ENCODE results near the gene KLHL36. TPM values are rescaled to one million over a fixed set of nuclear protein-coding genes. Genes with fewer than 3 reads are reported as not detected.

KLHL36 gene
- polyA plus RNA-seq, 1 experiment: 43.7 TPM

GRCh38 chr16:84603940-84604339, 44.4 kb upstream of the KLHL36 start:
- H3K27me3 ChIP-seq (ENCODE audit: control insufficient read depth, insufficient read depth, low read length): no peaks in the 10 kb centered on the region
- POLR2A ChIA-PET: no interaction called here
- H3K4me3 ChIP-seq (ENCODE audit: low read depth, low read length): no peak overlapping the region
- no peak for TF ChIP-seq CTCF (IDR thresholded peaks at IDR 0.05; ENCODE audit: insufficient read depth, low read depth, low read length)
- CTCF ChIA-PET: interaction anchor here (1.3 kb wide), 1 partner anchor 98 kb away, joined by 6 read pairs; no protein-coding TSS in a partner anchor
- no peak for DNase-seq (ENCODE audit: low read depth)
- H3K36me3 ChIP-seq (ENCODE audit: control insufficient read depth, insufficient read depth, low read length): peaks cover 2% of the 10 kb centered on the region

- Histone ChIP-seq H3K36me3 (ENCODE audit: control insufficient read depth, insufficient read depth, low read length) (peaks cover 2% of the 10 kb centered on the region), H3K4me3 (ENCODE audit: low read depth, low read length) (no peak overlapping the region), H3K27me3 (ENCODE audit: control insufficient read depth, insufficient read depth, low read length) (no peaks in the 10 kb centered on the region)
- DNase-seq (ENCODE audit: low read depth): no peak
- CTCF ChIA-PET: no interaction called here
- TF ChIP-seq CTCF (IDR thresholded peaks at IDR 0.05; ENCODE audit: insufficient read depth, low read depth, low read length): no peak
- POLR2A ChIA-PET: no interaction called here
These were observed 43.8 kb upstream of the KLHL36 start for GRCh38 chr16:84604477-84605013.

GRCh38 chr16:84605339-84605848, 42.9 kb upstream of the KLHL36 start:
- H3K4me3 ChIP-seq (ENCODE audit: low read depth, low read length): no peak overlapping the region
- H3K36me3 ChIP-seq (ENCODE audit: control insufficient read depth, insufficient read depth, low read length): peaks cover 2% of the 10 kb centered on the region

GRCh38 chr16:84606081-84606875, 42.0 kb upstream of the KLHL36 start:
- Histone ChIP-seq H3K36me3 (ENCODE audit: control insufficient read depth, insufficient read depth, low read length) (peaks cover 2% of the 10 kb centered on the region), H3K4me3 (ENCODE audit: low read depth, low read length) (no peak overlapping the region), H3K27me3 (ENCODE audit: control insufficient read depth, insufficient read depth, low read length) (no peaks in the 10 kb centered on the region)
- POLR2A ChIA-PET: no interaction called here
- no peak for TF ChIP-seq CTCF (IDR thresholded peaks at IDR 0.05; ENCODE audit: insufficient read depth, low read depth, low read length)
- CTCF ChIA-PET: interaction anchor here (0.5 to 1.5 kb wide), 3 partner anchors 13 to 101 kb away, joined by 3 read pairs; no protein-coding TSS in a partner anchor
- DNase-seq (ENCODE audit: low read depth): no peak

More at GRCh38 chr16:84605339-84605848, 42.9 kb upstream of the KLHL36 start:
- no peaks in the 10 kb centered on the region for H3K27me3 ChIP-seq (ENCODE audit: control insufficient read depth, insufficient read depth, low read length)
- ChIA-PET CTCF (interaction anchor here (0.8 kb wide), 1 partner anchor 100 kb away, joined by 3 read pairs; no protein-coding TSS in a partner anchor), POLR2A (no interaction called here)
- DNase-seq (ENCODE audit: low read depth): no peak
- no peak for TF ChIP-seq CTCF (IDR thresholded peaks at IDR 0.05; ENCODE audit: insufficient read depth, low read depth, low read length)

- no peak for TF ChIP-seq CTCF (IDR thresholded peaks at IDR 0.05; ENCODE audit: insufficient read depth, low read depth, low read length)
- Histone ChIP-seq H3K27me3 (ENCODE audit: control insufficient read depth, insufficient read depth, low read length) (no peaks in the 10 kb centered on the region), H3K4me3 (ENCODE audit: low read depth, low read length) (no peak overlapping the region), H3K36me3 (ENCODE audit: control insufficient read depth, insufficient read depth, low read length) (peaks cover 2% of the 10 kb centered on the region)
- ChIA-PET POLR2A (no interaction called here), CTCF (interaction anchor here (0.5 to 1.5 kb wide), 2 partner anchors 13 to 96 kb away, joined by 3 read pairs; no protein-coding TSS in a partner anchor)
- DNase-seq (ENCODE audit: low read depth): no peak
These were observed 41.2 kb upstream of the KLHL36 start for GRCh38 chr16:84607061-84607460.

Data from BJ (cell line).